Inflammatory macrophage treated with lipopolysaccharide for 1 hour (primary cell): ENCODE data around the gene KLHL10.
A peak's percentile ranks its signal among the peaks of the same experiment; 100 is the strongest.

ENCODE experiments used
- DNase-seq, 2 donors: peaks; one replicate each; pipeline ENCODE4 v3.0.0-alpha.2; 2020 to 2022

KLHL10 gene

DNA sequence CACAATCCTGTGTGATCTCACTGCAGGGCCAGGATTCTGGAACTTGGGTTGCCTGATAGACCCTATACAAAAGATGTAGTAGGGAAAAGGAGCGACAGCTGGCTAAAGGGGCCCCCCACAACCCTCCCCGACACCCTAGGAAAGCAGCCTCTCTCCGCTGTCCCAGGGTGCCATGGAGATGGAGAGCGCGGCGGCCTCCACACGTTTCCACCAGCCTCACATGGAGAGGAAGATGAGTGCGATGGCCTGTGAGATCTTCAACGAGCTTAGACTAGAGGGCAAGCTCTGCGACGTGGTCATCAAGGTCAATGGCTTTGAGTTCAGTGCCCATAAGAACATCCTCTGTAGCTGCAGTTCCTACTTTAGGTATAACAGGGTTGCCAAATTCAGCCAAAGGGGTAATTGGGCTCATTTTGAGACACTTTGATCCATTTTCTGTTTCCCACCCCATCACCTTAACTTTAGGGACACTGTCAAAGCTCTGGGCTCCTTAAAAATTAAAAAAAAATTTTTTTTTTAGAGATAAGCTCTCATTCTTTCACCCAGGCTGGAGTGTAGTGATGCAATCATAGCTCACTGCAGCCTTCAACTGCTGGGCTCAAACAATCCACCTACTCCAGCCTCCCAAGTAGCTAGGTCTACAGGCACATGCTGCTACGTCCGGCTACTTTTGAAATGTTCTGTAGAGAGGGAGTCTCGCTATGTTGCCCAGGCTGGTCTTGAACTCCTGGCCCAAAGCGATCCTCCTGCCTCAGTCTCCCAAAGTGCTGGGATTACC, at the start of gene KLHL10:
Gene KLHL10 (plus strand): TSS at position 65 of the 778 bp plus-strand sequence. CDS start 108 bp downstream, at position 173.
- no peak for DNase-seq

- no peak for DNase-seq
Observed at GRCh38 chr17:41792845-41793783, 44.5 kb upstream of the KLHL10 start.

DNA sequence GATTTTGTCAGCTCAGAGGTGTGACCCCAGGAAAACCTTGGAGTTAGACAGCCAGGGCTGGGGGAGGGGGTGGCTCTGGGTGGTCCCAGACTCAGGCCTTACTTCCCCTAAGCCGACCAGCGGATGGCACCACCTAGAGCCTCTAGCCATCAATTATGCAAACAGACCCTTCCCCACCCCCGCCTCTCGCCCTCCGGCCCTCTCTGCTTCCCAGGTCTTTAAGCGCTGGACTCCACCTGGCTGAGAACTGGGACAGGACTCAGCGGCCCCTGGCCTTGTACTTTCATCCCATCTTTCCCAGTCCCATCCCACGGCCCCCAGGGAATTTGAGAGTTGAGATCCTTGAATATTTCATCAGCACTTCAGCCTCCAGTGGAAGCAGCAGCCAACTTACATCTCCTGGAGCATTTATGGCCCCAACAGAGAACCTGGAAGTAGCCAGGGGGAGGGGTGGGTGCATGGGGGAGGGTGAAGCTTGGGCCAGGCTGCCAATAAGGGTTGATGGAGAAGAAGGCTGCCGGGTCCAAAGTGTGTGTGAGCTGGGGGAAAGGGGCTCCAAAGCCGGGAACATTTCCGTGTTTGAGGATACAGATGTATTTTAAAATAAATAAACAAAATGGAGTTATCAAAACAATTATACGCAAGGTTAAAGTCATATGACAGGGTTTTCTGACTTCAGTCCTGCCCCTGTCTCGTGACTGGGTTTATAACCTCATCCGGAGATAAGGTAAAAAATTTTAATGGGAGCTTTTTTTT, 43.7 kb upstream of the KLHL10 start:
- DNase-seq: no peak

- no peak for DNase-seq
Observed at GRCh38 chr17:41794540-41794975, 43.1 kb upstream of the KLHL10 start.

DNA sequence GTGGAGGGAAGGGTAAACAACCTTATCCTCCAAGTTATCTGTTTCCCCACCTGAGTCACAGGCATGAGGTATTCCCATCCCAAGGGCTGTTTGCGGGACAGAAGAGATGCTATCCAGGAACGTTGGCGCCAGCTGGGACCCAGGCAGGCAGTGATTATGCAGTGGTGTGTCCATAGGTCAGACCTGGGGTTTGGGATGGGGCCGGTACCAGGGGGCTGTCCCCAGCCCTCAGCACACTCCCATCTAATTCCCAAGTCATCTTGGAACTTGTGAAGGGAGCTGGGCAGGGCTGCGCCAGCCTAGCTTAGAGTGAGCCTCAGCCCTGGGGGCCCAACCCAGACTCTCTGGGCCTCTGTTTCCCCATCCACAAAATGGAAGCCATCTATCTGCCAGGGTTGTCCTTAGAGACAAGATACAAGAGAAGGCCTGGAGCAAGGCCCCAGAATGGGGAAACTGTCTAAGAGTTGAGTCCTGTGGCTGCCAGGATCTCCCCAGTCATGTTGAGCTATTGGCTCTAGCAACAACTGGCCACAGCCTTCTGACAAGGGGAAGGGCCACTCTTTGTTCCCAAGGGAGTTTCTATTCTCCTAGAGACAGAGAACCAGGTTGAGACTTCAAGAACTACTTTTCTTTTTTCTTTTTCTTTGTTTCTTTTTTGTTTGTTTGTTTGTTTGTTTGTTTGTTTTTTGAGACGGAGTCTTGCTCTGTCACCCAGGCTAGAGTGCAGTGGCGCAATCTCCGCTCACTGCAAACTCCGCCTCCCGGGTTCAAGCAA, 41.3 kb upstream of the KLHL10 start:
- peak; percentile 41 to 48 for DNase-seq

GRCh38 chr17:41797377-41797776, 40.2 kb upstream of the KLHL10 start:
- DNase-seq: no peak

DNA sequence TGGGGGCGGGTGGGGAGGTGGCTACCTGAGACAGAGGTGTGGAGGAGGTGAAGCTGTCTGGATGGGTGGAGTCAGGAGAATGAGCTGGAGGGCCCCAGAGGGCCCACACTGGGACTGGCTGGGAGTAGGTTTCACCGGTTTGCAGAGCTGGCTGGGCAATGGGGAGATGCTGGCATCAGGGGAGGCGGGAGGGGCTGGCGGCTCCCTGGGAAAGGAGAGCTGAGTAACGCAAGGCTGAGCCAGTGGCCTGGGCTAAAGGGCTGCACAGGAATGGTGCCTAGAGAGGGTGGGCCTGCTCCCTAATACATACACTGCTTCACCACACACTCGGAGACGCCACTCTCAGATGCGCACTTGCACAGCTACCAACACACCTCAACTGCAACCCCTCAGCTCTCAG, 38.3 kb upstream of the KLHL10 start:
- DNase-seq: no peak

DNA sequence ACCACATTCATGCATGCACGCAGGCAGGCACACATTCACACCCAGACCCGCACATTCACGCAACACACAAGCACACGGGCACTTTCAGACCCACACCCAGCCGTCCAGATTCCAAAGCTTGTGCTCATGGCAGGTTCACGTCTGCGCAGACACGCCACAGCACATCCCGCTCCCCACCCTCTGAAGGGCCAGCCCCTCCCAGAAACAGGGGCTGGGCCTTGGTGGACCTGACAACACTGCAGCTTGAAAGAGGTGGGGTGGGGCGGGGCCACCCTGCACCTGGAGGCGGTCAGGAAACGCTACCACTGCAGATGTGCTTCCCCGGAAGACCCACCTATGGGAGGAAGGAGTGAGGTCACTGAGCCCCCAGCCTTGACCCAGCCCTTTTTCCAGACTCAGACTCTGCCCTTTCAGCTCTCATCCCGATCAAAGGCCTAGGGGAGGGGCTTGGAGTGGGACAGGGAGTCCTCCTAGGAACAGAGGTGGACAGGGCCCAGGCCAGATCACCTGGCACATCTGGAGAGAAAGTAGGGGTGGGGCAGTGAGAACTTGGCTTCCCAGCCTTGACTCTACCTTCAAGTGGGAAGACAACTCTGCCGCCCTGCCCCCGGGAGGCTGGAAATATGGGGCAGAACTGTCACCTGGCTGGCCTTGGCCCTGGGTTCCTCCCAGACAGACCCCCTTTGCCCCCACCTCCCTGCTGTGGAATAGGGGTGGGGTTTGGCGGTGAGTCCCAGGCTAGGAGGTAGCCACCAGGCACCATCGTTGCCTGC, 36.8 kb upstream of the KLHL10 start:
- DNase-seq: no peak

DNA sequence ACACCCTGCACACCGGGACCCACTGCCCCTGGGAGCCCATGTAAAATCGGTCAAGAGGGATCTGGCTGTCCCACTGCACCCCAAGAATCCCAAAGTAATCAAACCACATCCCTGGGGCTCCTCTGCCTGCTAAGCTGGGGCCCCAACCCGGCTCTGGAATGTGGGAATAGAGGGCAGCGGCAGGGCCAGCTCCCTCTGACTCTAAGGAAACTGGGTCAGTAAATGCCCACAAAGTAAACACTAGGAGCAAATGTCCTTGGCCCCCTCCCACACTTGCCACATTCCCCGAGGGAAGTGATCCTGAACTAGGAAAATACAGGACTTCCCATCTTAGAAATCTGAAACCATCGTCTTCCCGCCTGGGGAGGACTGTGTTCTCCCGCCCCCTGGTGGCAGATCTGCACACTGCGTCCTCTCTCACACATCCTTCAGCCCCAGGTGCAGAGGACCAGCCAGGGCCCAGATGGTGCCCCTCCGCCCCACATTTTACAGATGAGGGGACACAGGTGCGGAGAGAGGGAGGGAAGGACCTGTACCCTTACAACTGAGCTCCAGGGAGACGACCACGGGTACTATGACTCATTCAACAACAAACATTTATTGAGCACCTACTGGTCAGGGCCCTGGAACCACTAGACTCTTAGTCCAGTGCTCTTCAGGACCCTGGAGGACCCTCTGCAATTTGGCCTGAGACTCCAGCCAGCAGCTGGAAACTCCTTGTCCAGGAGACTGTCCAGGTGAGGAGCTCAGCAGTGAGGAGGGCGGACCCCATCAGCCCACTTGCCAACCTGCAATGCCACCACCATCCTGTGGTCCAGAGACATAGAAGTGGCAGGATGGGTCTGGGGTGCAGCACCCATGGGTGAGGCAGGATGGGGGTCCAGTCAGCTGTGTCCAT, 36.0 kb upstream of the KLHL10 start:
- DNase-seq: peak in 1 of 2 donors; percentile 86

- peak in 1 of 2 donors; percentile 24 for DNase-seq
Observed at GRCh38 chr17:41803049-41804020, 34.3 kb upstream of the KLHL10 start.

GRCh38 chr17:41806685-41807445, 30.8 kb upstream of the KLHL10 start:
- DNase-seq: no peak

DNA sequence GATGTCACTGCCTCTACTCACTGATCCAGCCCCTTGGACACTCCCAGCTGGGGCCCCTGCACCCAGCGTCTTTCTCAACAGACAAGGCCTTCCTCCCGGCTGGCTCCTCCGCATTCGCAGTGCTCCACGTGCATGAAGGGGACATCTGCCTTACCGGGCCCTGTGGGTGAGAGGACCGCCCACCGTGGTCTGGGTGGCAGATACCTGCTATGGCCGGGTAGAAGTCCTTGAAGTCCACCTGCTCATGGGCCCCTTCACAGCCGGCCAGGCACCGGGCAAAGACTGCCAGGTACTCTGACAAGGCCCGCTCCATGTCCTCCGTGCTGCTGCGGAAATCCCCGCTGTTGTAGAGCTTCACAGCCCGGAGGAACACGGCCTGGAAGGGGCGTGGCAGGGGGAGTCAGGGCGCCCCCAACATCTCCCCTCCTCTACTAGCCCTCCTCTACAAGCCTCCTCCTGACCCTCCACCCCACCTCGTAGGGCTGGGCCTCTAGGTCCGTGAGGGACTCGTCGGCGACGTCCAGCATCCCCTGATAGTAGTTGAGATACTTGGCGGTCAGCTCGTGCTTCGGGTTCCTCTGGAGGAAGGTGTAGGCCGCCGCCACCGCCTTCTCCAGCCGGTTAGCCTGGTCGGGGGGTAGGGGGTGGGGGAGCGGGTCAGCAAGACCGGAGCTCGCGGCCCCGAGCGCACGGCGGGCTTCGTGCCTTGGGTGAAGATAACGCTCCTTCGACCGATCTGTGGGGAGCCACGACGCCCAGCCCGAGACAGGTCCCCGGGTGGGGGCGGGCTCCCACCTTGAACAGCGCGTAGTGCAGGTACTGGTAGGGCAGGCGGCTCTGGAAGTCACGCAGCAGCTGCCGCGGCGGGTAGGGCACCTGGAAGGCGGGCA, 26.7 kb upstream of the KLHL10 start:
- no peak for DNase-seq

- DNase-seq: peak; percentile 48
Observed at GRCh38 chr17:41811549-41812380, 25.9 kb upstream of the KLHL10 start, which contains the start of gene P3H4. Gene P3H4, minus strand, starts transcription at chr17:41811949. Its CDS starts 34 bp downstream, at chr17:41811915.

- DNase-seq: no peak
Observed at GRCh38 chr17:41812381-41813151, 25.1 kb upstream of the KLHL10 start, which contains the start of gene FKBP10. Gene FKBP10, plus strand, starts transcription at chr17:41813004. Its CDS starts 31 bp downstream, at chr17:41813035.

DNA sequence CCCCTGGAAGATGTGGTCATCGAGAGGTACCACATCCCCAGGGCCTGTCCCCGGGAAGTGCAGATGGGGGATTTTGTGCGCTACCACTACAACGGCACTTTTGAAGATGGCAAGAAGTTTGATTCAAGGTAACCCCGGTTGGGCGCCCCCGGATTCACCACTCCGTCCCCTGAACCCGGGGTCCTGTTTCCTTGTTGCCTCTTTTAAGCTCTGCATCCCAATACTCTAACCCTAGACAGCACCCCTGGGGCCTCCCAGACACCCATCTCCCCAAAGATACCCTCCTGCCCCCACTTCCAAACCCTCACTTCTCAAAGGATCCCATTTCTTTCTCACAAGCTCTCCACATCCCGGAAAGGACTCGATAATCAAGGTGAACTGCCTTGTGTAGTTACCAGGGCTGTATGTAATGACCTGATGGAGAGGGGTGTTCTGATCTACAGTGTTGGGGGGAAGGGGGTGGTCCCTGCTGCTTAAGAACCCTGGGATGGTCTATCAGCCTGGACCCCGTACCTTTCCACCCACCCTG, 24.4 kb upstream of the KLHL10 start:
- DNase-seq: no peak
